Osteoblast (primary cell): ENCODE results near the gene SYAP1. TPM values are rescaled to one million over a fixed set of nuclear protein-coding genes. Genes with fewer than 3 reads are reported as not detected.
"Not testable (repeated sequence)": the region's sequence is repeated elsewhere in the genome, so short reads cannot be mapped to it uniquely, and the experiment has no call there.

Source experiments
- DNase-seq: peaks from one replicate; pipeline ENCODE4 v3.0.0; 2011; ENCODE audit warnings: low spot score, mixed read lengths; ENCODE audit not compliant: insufficient read length; ENCODE audit errors: missing footprints
- H2AFZ ChIP-seq: 2 replicates; pipeline ENCODE4 v1.6.0; 2011; ENCODE audit warnings: mild to moderate bottlenecking, low read length
- H3K27ac ChIP-seq: 2 replicates; pipeline ENCODE4 v1.5.1; 2011; ENCODE audit warnings: mild to moderate bottlenecking, low read depth, low read length, moderate library complexity
- H3K27me3 ChIP-seq: 2 replicates; pipeline ENCODE4 v1.6.0; 2012; ENCODE audit warnings: mild to moderate bottlenecking, control low read depth, inconsistent platforms, low read length, moderate library complexity; ENCODE audit not compliant: insufficient read depth
- H3K36me3 ChIP-seq: 2 replicates; pipeline ENCODE4 v1.5.1; 2011; ENCODE audit warnings: mild to moderate bottlenecking, low read length, control low read depth, moderate library complexity; ENCODE audit not compliant: insufficient read depth
- H3K4me1 ChIP-seq: 2 replicates; pipeline ENCODE4 v1.5.1; 2011; ENCODE audit warnings: mild to moderate bottlenecking, low read length, control low read depth, moderate library complexity; ENCODE audit not compliant: insufficient read depth
- H3K4me2 ChIP-seq: 2 replicates; pipeline ENCODE4 v1.6.0; 2011; ENCODE audit warnings: mild to moderate bottlenecking, low read length; ENCODE audit not compliant: insufficient read depth
- H3K4me3 ChIP-seq: fragments of 200-600 bp; sonication (generic); 3 replicates; pipeline ENCODE4 v1.5.1; 2012; ENCODE audit warnings: mild to moderate bottlenecking, low read length, inconsistent platforms; ENCODE audit not compliant: insufficient read depth
- H3K79me2 ChIP-seq: 2 replicates; pipeline ENCODE4 v1.6.0; 2012; ENCODE audit warnings: mild to moderate bottlenecking, low read length, control low read depth, inconsistent platforms; ENCODE audit not compliant: insufficient read depth
- H3K9me3 ChIP-seq: 2 replicates; pipeline ENCODE4 v1.5.1; 2011; ENCODE audit warnings: low read depth, low read length, control low read depth
- H4K20me1 ChIP-seq: 2 replicates; pipeline ENCODE4 v1.6.0; 2012; ENCODE audit warnings: mild to moderate bottlenecking, low read length, control low read depth; ENCODE audit not compliant: insufficient read depth
- CTCF ChIP-seq: IDR thresholded peaks from 2 replicates; pipeline ENCODE4 v1.5.1; 2011; ENCODE audit warnings: mild to moderate bottlenecking, low read depth, low read length, moderate library complexity; ENCODE audit errors: extremely low read depth
- total RNA-seq: library from RNA; depleted of rRNA; stranded (reverse); fragments of >200 nt; gene quantifications from 2 replicates; pipeline ENCODE4 v1.2.3, GENCODE V29; 2012

SYAP1 gene
- total RNA-seq, 1 donor, result 25.7 TPM

- Histone ChIP-seq H3K9me3 (no peaks in the 10 kb centered on the region), H4K20me1 (peaks cover 11% of the 10 kb centered on the region), H3K27me3 (no peaks in the 10 kb centered on the region), H3K4me1 (peaks cover 8% of the 10 kb centered on the region), H3K36me3 (peaks cover 33% of the 10 kb centered on the region), H2AFZ (no peak overlapping the region), H3K4me2 (no peak overlapping the region), H3K79me2 (no peaks in the 10 kb centered on the region), H3K4me3 (no peak overlapping the region), H3K27ac (no peak overlapping the region)
- DNase-seq, result no peak
- no peak for TF ChIP-seq CTCF
These were observed 29.0 kb downstream of the SYAP1 start for GRCh38 chrX:16748425-16748824.

- H3K4me1 ChIP-seq, result no peaks in the 10 kb centered on the region
- H4K20me1 ChIP-seq, result no peaks in the 10 kb centered on the region
- no peaks in the 10 kb centered on the region for H3K27me3 ChIP-seq
- no peak overlapping the region for H2AFZ ChIP-seq
- no peaks in the 10 kb centered on the region for H3K9me3 ChIP-seq
- no peak overlapping the region for H3K27ac ChIP-seq
- H3K79me2 ChIP-seq, result no peaks in the 10 kb centered on the region
- peaks cover 35% of the 10 kb centered on the region for H3K36me3 ChIP-seq
- H3K4me2 ChIP-seq, result no peak overlapping the region
- no peak overlapping the region for H3K4me3 ChIP-seq
- TF ChIP-seq CTCF, result no peak
- DNase-seq, result no peak
These were observed 30.7 kb downstream of the SYAP1 start for GRCh38 chrX:16750136-16750535.

- Histone ChIP-seq H3K27ac (no peak overlapping the region), H4K20me1 (no peaks in the 10 kb centered on the region), H3K79me2 (no peaks in the 10 kb centered on the region), H3K4me2 (no peak overlapping the region), H3K9me3 (no peaks in the 10 kb centered on the region), H2AFZ (no peak overlapping the region), H3K36me3 (peaks cover 47% of the 10 kb centered on the region), H3K27me3 (no peaks in the 10 kb centered on the region), H3K4me1 (no peaks in the 10 kb centered on the region), H3K4me3 (no peak overlapping the region)
- no peak for TF ChIP-seq CTCF
- no peak for DNase-seq
These were observed 34.6 kb downstream of the SYAP1 start for GRCh38 chrX:16754019-16754418.

GRCh38 chrX:16756724-16757123 lies 37.3 kb downstream of the SYAP1 start:
- Histone ChIP-seq H3K27ac (no peak overlapping the region), H3K4me2 (no peak overlapping the region), H2AFZ (no peak overlapping the region), H4K20me1 (no peaks in the 10 kb centered on the region), H3K27me3 (no peaks in the 10 kb centered on the region), H3K4me3 (no peak overlapping the region), H3K36me3 (peaks cover 58% of the 10 kb centered on the region), H3K79me2 (no peaks in the 10 kb centered on the region), H3K4me1 (no peaks in the 10 kb centered on the region), H3K9me3 (no peaks in the 10 kb centered on the region)
- no peak for TF ChIP-seq CTCF
- DNase-seq, result no peak

GRCh38 chrX:16761500-16761899 lies 42.1 kb downstream of the SYAP1 start:
- not testable (repeated sequence) for DNase-seq, H3K4me3 ChIP-seq, H3K79me2 ChIP-seq, H3K27ac ChIP-seq, H3K4me1 ChIP-seq, H3K4me2 ChIP-seq, H4K20me1 ChIP-seq, H2AFZ ChIP-seq, H3K27me3 ChIP-seq, H3K9me3 ChIP-seq
- peaks cover 31% of the 10 kb centered on the region for H3K36me3 ChIP-seq
